ENCODE data around the gene INSR. TPM values are rescaled to one million over a fixed set of nuclear protein-coding genes. Genes with fewer than 3 reads are reported as not detected.

Gene INSR
- total and polyA plus RNA-seq, 2 experiments from 2014 or later = 19.2 to 52.1 TPM

GRCh38 chr19:7263066-7263465, 31.1 kb downstream of the INSR start:
- no peaks in the 10 kb centered on the region; the same call in 2 of the 3 replicates for H3K9me3 Mint-ChIP-seq
- H3K4me3 Mint-ChIP-seq = no peak overlapping the region
- H4K20me1 ChIP-seq (replicated peaks; ENCODE audit: insufficient read depth) = 0 out of 2 replicates have a peak, but pooled peaks cover 3% of the 10 kb centered on the region
- peaks cover 15% of the 10 kb centered on the region for H3K36me3 Mint-ChIP-seq (ENCODE audit: low read depth)
- no peak overlapping the region for H3K4me2 ChIP-seq
- TF ChIP-seq EZH2 (IDR thresholded peaks at IDR 0.05; ENCODE audit: low read depth, unreplicated experiment) = no peak
- TF ChIP-seq EZH2phosphoT487 (IDR thresholded peaks at IDR 0.05; ENCODE audit: unreplicated experiment) = no peak
- TF ChIP-seq ZNF331 (CRISPR knock-in tag; IDR thresholded peaks at IDR 0.05; ENCODE audit: low read depth) = no peak
- no peak for TF ChIP-seq CREB1 (CRISPR knock-in tag; IDR thresholded peaks at IDR 0.05; ENCODE audit: low read depth)
- no peak for TF ChIP-seq NANOG (IDR thresholded peaks at IDR 0.05; ENCODE audit: borderline replicate concordance)
- TF ChIP-seq ETS1 (IDR thresholded peaks at IDR 0.05) = no peak
- TF ChIP-seq ZNF114 (CRISPR knock-in tag; IDR thresholded peaks at IDR 0.05) = no peak
- TF ChIP-seq STAT1 (IDR thresholded peaks at IDR 0.05; ENCODE audit: unreplicated experiment) = no peak
- TF ChIP-seq REST (IDR thresholded peaks at IDR 0.05; ENCODE audit: unreplicated experiment) = no peak
- TF ChIP-seq ZNF462 (CRISPR knock-in tag; IDR thresholded peaks at IDR 0.05) = no peak
- no peak for TF ChIP-seq POLR2AphosphoS5 (IDR thresholded peaks at IDR 0.05; ENCODE audit: low read depth)
- no peak for TF ChIP-seq JUNB (IDR thresholded peaks at IDR 0.05; ENCODE audit: unreplicated experiment)
- TF ChIP-seq CTCF (conservative IDR thresholded peaks at IDR 0.05; ENCODE audit: low read depth in 2 of 2) = no peak
- H3K79me2 ChIP-seq (replicated peaks; ENCODE audit: insufficient read depth) = peaks cover 57% of the 10 kb centered on the region
- peaks cover 3% of the 10 kb centered on the region for H3K27me3 Mint-ChIP-seq (ENCODE audit: insufficient read depth, low read depth, poor library complexity)
- no peak overlapping the region for H2AFZ ChIP-seq
- H3F3A ChIP-seq (replicated peaks; ENCODE audit: low read depth) = no peaks in the 10 kb centered on the region
- no peaks in the 10 kb centered on the region for H3K27me3 ChIP-seq (ENCODE audit: insufficient read depth)
- no peaks in the 10 kb centered on the region; the same call in 1 of the 2 replicates for H3K4me1 ChIP-seq (ENCODE audit: insufficient read depth)
- H3K27ac ChIP-seq (ENCODE audit: low read depth) = no peak overlapping the region
- no peak; the same call in 2 of the 3 replicates for ATAC-seq
- H3K4me1 Mint-ChIP-seq = peaks cover 10% of the 10 kb centered on the region; the same call in 2 of the 3 replicates
- H3K9me2 ChIP-seq (ENCODE audit: insufficient read depth) = no peaks in the 10 kb centered on the region
- no peak for DNase-seq (ENCODE audit: low spot score)
- H3K36me3 ChIP-seq (ENCODE audit: insufficient read depth) = no peaks in the 10 kb centered on the region
- H3K27ac Mint-ChIP-seq = no peak overlapping the region; the same call in 1 of the 2 replicates
- no peak overlapping the region for H3K4me3 ChIP-seq
